Heart right ventricle (tissue), 16 donors: ENCODE results near the gene HIVEP2. TPM values are rescaled to one million over a fixed set of nuclear protein-coding genes. Genes with fewer than 3 reads are reported as not detected.

Source experiments
- ATAC-seq, 8 donors: fragments of 200-7000 bp; cut with Tn5 transposase; one replicate each; pipeline ENCODE4 v1.9.1; 2020; ENCODE audit warnings: mild to moderate bottlenecking in 8 of 8, moderate library complexity in 8 of 8, moderate number of reproducible peaks in 1 of 8
- DNase-seq, 2 donors: peaks; one replicate each; pipeline ENCODE4 v3.0.0-alpha.2; 2020
- H3K27ac ChIP-seq, 10 donors: fragments of 200-600 bp; sonication (generic) in 2 of 10; one replicate each; pipeline versions ENCODE4 v1.5.0 to v1.8.0; 2020 to 2022; ENCODE audit warnings: mild to moderate bottlenecking in 3 of 10
- H3K27me3 ChIP-seq, 7 donors: fragments of 200-600 bp; one replicate each; pipeline ENCODE4 v1.8.0; 2021 to 2022; ENCODE audit warnings: mild to moderate bottlenecking in 2 of 7
- H3K36me3 ChIP-seq, 9 donors: fragments of 200-600 bp; sonication (generic) in 1 of 9; one replicate each; pipeline versions ENCODE4 v1.5.0 to v1.8.0; 2020 to 2022; ENCODE audit warnings: mild to moderate bottlenecking in 2 of 9
- H3K4me1 ChIP-seq, 9 donors: fragments of 200-600 bp; sonication (generic) in 1 of 9; one replicate each; pipeline versions ENCODE4 v1.5.0 to v1.8.0; 2020 to 2022; ENCODE audit warnings: mild to moderate bottlenecking in 4 of 9
- H3K4me3 ChIP-seq, 10 donors: fragments of 200-600 bp; sonication (generic) in 2 of 10; one replicate each; pipeline versions ENCODE4 v1.5.0 to v1.8.0; 2020 to 2022; ENCODE audit warnings: mild to moderate bottlenecking in 7 of 10, moderate library complexity in 2 of 10
- H3K9me3 ChIP-seq, 11 donors: fragments of 200-600 bp in 10 of 11; sonication (generic) in 2 of 11; one replicate each; pipeline versions ENCODE4 v1.5.0 to v1.8.0; 2013 to 2022; ENCODE audit warnings: mild to moderate bottlenecking in 2 of 11, control low read depth in 1 of 11, moderate library complexity in 1 of 11
- CTCF ChIP-seq, 9 donors: fragments of 200-600 bp; sonication (generic) in 2 of 9; IDR thresholded peaks; one replicate each; pipeline versions ENCODE4 v1.5.0 to v1.8.0; 2021 to 2022; ENCODE audit warnings: antibody characterized with exemption in 9 of 9, mild to moderate bottlenecking in 5 of 9, moderate library complexity in 1 of 9
- WGBS, 2 donors: extraction: QIAGEN DNeasy Blood & Tissue Kit; methylation state at CpG; one replicate each; pipeline ENCODE4 v1.1.7; 2013; ENCODE audit warnings: inconsistent platforms in 1 of 2; 5-methylcytosine and 5-hydroxymethylcytosine counted together
- intact Hi-C, 10 donors: fragments of 100-400 bp; cut with DNase I; formaldehyde crosslinking; loops; one replicate each; pipeline versions ENCODE4 v1.11.1 to v1.14.2; 2022
- polyA plus RNA-seq, 2 donors: library from polyadenylated mRNA; stranded (reverse); fragments of 200-250 nt; gene quantifications; one replicate each; pipeline ENCODE4 v1.2.3, GENCODE V29; 2013
- total RNA-seq, 10 donors: library from RNA; stranded (reverse); fragmentation: NEBNext Ultra II Directional in 3 of 10; extraction: Animal tissue kit (Norgen Biotek cat#: 25700) in 3 of 10; gene quantifications; one replicate each; pipeline versions ENCODE4 v1.2.1 to v1.2.4, GENCODE V29; 2021 to 2023
- donor health status: Arrhythmogenic right ventricular cardiomyopathy.
- donor health status: ischemic (EF 13 %, LVEDD 7.1; RV severe dilation, severe dysfunction).
- donor health status: healthy with polysubstance abuse.
- donor health status: DM: no; HTN: yes; CAD: no.
- donor health status: DM: no; HTN: no; CAD: no.
- donor health status: ischemic (EF 25% LVEDD 6.9; RV normal size, moderate dysfunction).
- donor health status: ischemic (EF 25% LVEDD 5.7; RV mildly dilated, moderate dysfunction).
- donor health status: healthy.
- donor health status: DM: yes; HTN: yes; CAD: no.
- donor health status: Ischemic cardiomyopathy.
- donor health status: ischemic (EF 35%, LVEDD 5.7; RV mildly dilated, moderate dysfunction).
- donor health status: nonischemic (EF 11% LVEDD 7.7; RV severe dilation, severe dysfunction).
- donor health status: DM: yes; HTN: yes; CAD: no.
- donor health status: PGD.
- donor health status: ischemic (EF 29% LVEDD 5.4; RV normal size, mild dysfunction).
- donor health status: nonischemic (EF 23%, LVEDD 6.1; RV moderate dilation, normal function).

The HIVEP2 gene
- total and polyA plus RNA-seq, 12 donors: 2.1 to 31.6 (median 21.2) TPM

DNA sequence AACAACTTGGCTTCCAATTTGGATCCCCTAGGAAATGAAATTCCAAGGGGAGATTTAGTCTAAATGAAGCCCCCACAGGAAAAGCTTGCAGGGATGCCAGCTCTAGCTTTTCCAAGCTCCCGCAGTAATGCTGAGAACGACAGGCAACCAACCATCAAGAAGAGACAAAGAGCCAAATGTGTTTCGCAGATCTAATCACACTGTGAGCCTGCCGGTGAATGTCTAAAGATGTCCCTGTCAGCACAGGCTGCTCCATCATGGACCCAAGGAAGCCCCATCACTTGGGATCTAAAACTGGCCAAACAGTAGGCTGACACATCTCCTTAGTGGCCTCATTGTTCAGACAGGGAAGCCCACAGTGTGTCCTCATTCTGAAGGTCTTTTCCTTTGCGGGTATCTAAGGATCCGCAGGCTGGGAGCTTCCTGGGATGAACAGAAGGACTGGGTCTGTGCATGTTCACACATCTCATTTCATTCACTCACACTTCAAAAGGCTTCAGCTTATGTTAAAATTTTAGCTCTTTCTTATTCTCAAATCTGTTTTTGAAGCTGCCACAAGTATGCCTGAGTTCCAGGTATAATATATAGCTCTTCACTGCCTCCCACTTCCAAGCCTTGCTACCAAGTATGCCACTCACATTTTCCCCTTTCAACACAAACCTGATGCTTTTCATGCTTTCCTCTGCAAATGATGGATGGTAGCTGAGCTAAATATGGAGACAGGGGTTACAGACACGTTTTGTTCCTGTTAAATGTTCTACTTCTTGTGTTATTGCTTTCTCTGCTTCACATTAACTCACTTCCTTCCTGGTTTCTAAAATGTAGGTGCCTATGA lies 229.8 kb downstream of the HIVEP2 start:
- intact Hi-C loops: no loop called here
- WGBS, 2 donors: 52 to 60% methylated on average over 7 of the region's 7 CpGs
- H3K27ac ChIP-seq: no peak overlapping the region
- H3K4me3 ChIP-seq: no peak overlapping the region
- no peak for ATAC-seq
- TF ChIP-seq CTCF (IDR thresholded peaks at IDR 0.05): no peak
- peaks cover 0 to 20% (median 16%) of the 10 kb centered on the region in 11 donors for H3K9me3 ChIP-seq
- H3K36me3 ChIP-seq: no peaks in the 10 kb centered on the region
- no peak for DNase-seq
- H3K4me1 ChIP-seq: peaks cover 0 to 7% (median 0%) of the 10 kb centered on the region in 9 donors
- H3K27me3 ChIP-seq: peaks cover 0 to 3% (median 0%) of the 10 kb centered on the region in 7 donors

DNA sequence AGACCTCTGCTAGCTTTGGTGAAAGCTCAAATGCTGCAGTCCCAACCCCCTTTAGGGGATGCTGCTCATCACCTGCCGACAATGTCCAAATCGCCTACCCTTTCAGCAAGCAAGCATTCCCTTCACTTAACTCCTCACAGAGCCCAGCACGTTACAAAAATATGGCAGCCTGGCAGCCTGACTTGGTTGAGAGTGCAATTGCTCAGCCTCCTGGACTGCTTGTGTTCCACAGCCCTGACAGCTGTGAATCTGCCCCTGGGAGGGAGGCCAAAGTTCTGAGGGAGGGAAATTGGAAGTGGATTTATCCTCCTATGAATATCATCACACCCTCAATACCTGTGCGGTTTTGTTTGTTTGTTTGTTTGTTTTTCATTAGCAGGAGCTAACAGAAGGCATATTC lies 231.0 kb downstream of the HIVEP2 start:
- Histone ChIP-seq H3K9me3 (peaks cover 0 to 11% (median 8%) of the 10 kb centered on the region in 11 donors), H3K36me3 (no peaks in the 10 kb centered on the region), H3K4me3 (no peak overlapping the region), H3K4me1 (peaks cover 0 to 7% (median 0%) of the 10 kb centered on the region in 9 donors), H3K27ac (no peak overlapping the region), H3K27me3 (peaks cover 0 to 3% (median 0%) of the 10 kb centered on the region in 7 donors)
- ATAC-seq (no peak), DNase-seq (no peak)
- TF ChIP-seq CTCF (IDR thresholded peaks at IDR 0.05): no peak
- intact Hi-C loops: no loop called here
- WGBS, 2 donors: 81 to 82% methylated on average over 4 of the region's 4 CpGs

GRCh38 chr6:142712231-142712630 lies 232.7 kb downstream of the HIVEP2 start:
- H3K27ac ChIP-seq: no peak overlapping the region
- WGBS, 2 donors: 73 to 86% methylated on average over 1 of the region's 1 CpG
- no peaks in the 10 kb centered on the region for H3K9me3 ChIP-seq
- peaks cover 0 to 14% (median 0%) of the 10 kb centered on the region in 9 donors for H3K4me1 ChIP-seq
- ATAC-seq (no peak), DNase-seq (no peak)
- intact Hi-C loops: no loop called here
- TF ChIP-seq CTCF (IDR thresholded peaks at IDR 0.05): no peak
- H3K4me3 ChIP-seq: no peak overlapping the region
- H3K36me3 ChIP-seq: no peaks in the 10 kb centered on the region
- H3K27me3 ChIP-seq: peaks cover 0 to 3% (median 0%) of the 10 kb centered on the region in 7 donors

GRCh38 chr6:142708651-142709050 lies 236.3 kb downstream of the HIVEP2 start:
- no peak for TF ChIP-seq CTCF (IDR thresholded peaks at IDR 0.05)
- Histone ChIP-seq H3K27me3 (no peaks in the 10 kb centered on the region), H3K4me1 (peaks cover 0 to 39% (median 0%) of the 10 kb centered on the region in 9 donors), H3K9me3 (no peaks in the 10 kb centered on the region), H3K4me3 (no peak overlapping the region), H3K36me3 (no peaks in the 10 kb centered on the region), H3K27ac (no peak overlapping the region)
- DNase-seq (no peak), ATAC-seq (no peak)
- WGBS, 2 donors: 96 to 99% methylated on average over 2 of the region's 2 CpGs
- intact Hi-C loops: no loop called here
